Gastrocnemius medialis (tissue), 4 donors: ENCODE measurements around the gene PROCA1.

ENCODE experiments used
- POLR2A ChIP-seq, 2 donors: fragments of 450-650 bp; IDR thresholded peaks; one replicate each; pipeline ENCODE4 v1.6.1; 2017; ENCODE audit warnings: antibody characterized with exemption in 2 of 2, mild to moderate bottlenecking in 2 of 2, moderate library complexity in 2 of 2
- TF ChIP-seq, protein P1 (sequence below), 5 experiments: fragments of 450-650 bp in 3 of 5; fragments of 200-600 bp in 2 of 5; sonication (generic) in 2 of 5; IDR thresholded peaks in 4 of 5; conservative IDR thresholded peaks in 1 of 5; 1 replicate in 4 of 5; 2 replicates in 1 of 5; pipeline ENCODE4 v1.5.1; 2016 to 2019; ENCODE audit warnings: antibody characterized with exemption in 5 of 5, mild to moderate bottlenecking in 3 of 5, moderate library complexity in 3 of 5

DNA sequence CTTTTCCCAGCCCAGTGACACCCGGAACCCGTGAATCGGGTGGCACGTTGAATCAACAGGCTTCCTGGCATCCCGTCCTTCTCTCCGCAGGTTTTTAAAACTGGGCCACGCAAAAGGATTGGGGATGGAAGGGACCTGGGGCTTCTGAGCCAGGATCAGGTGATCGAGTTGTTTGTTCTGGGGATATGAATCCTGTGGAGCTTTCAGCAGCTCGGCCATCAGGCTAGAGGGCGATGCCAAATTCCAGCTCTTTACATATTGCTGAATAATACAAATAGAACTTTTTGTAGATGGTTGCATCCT lies 49.2 kb downstream of the PROCA1 start:
- TF ChIP-seq, protein P1, sequence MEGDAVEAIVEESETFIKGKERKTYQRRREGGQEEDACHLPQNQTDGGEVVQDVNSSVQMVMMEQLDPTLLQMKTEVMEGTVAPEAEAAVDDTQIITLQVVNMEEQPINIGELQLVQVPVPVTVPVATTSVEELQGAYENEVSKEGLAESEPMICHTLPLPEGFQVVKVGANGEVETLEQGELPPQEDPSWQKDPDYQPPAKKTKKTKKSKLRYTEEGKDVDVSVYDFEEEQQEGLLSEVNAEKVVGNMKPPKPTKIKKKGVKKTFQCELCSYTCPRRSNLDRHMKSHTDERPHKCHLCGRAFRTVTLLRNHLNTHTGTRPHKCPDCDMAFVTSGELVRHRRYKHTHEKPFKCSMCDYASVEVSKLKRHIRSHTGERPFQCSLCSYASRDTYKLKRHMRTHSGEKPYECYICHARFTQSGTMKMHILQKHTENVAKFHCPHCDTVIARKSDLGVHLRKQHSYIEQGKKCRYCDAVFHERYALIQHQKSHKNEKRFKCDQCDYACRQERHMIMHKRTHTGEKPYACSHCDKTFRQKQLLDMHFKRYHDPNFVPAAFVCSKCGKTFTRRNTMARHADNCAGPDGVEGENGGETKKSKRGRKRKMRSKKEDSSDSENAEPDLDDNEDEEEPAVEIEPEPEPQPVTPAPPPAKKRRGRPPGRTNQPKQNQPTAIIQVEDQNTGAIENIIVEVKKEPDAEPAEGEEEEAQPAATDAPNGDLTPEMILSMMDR (IDR thresholded peaks at IDR 0.05 in 4 of 5, conservative IDR thresholded peaks at IDR 0.05 in 1 of 5): no peak
- TF ChIP-seq POLR2A (IDR thresholded peaks at IDR 0.05): no peak
